Coronary artery (tissue), 2 donors: Measurements from ENCODE around the gene HOXA13.

Experiments
- DNase-seq: peaks from one replicate; pipeline ENCODE4 v3.0.0-alpha.2; 2017; ENCODE audit warnings: low spot score
- H3K27ac ChIP-seq, 2 donors: fragments of 200-600 bp; sonication (generic); one replicate each; pipeline ENCODE4 v1.5.1; 2016 to 2019
- H3K4me3 ChIP-seq: fragments of 200-600 bp; sonication (generic); 2 replicates; pipeline ENCODE4 v1.5.1; 2016; ENCODE audit warnings: mild to moderate bottlenecking, moderate library complexity
- CTCF ChIP-seq: fragments of 200-600 bp; sonication (generic); IDR thresholded peaks from one replicate; pipeline ENCODE4 v1.5.1; 2019; ENCODE audit warnings: antibody characterized with exemption

HOXA13 gene

GRCh38 chr7:27160546-27161213, 39.2 kb downstream of the HOXA13 start:
- H3K27ac ChIP-seq, result no peak overlapping the region

GRCh38 chr7:27160145-27160545, 39.7 kb downstream of the HOXA13 start:
- H3K4me3 ChIP-seq, result peak overlapping the region; percentile 68
- no peak for DNase-seq
- no peak overlapping the region for H3K27ac ChIP-seq
- no peak for TF ChIP-seq CTCF

More at GRCh38 chr7:27160546-27161213, 39.2 kb downstream of the HOXA13 start:
- TF ChIP-seq CTCF, result peak; percentile 98
- DNase-seq, result peak; percentile 85
- H3K4me3 ChIP-seq, result peak overlapping the region; percentile 68

- H3K27ac ChIP-seq, result no peak overlapping the region
Observed at GRCh38 chr7:27159266-27160144, 40.4 kb downstream of the HOXA13 start.

GRCh38 chr7:27158436-27159265, 41.2 kb downstream of the HOXA13 start:
- H3K27ac ChIP-seq, result no peak overlapping the region
- TF ChIP-seq CTCF, result no peak
- no peak for DNase-seq
- H3K4me3 ChIP-seq, result no peak overlapping the region

More at GRCh38 chr7:27159266-27160144, 40.4 kb downstream of the HOXA13 start:
- no peak for DNase-seq
- peak overlapping the region; percentile 68 for H3K4me3 ChIP-seq
- no peak for TF ChIP-seq CTCF

GRCh38 chr7:27157702-27158431, 42.0 kb downstream of the HOXA13 start:
- Histone ChIP-seq H3K4me3 (no peak overlapping the region), H3K27ac (no peak overlapping the region)
- DNase-seq, result no peak
- TF ChIP-seq CTCF, result no peak

- H3K4me3 ChIP-seq, result peak overlapping the region; percentile 53
- H3K27ac ChIP-seq, result no peak overlapping the region
- no peak for DNase-seq
- no peak for TF ChIP-seq CTCF
Observed at GRCh38 chr7:27156916-27157701, 42.8 kb downstream of the HOXA13 start.
